Testis (tissue), 3 donors: ENCODE measurements around the gene KIAA1671. TPM values are rescaled to one million over a fixed set of nuclear protein-coding genes. Genes with fewer than 3 reads are reported as not detected.

Experiments used
- DNase-seq: peaks from one replicate; pipeline ENCODE4 v3.0.0-alpha.2; 2019
- H3K27ac ChIP-seq, 2 donors: fragments of 200-600 bp; sonication (generic); one replicate each; pipeline ENCODE4 v1.5.1; 2019
- H3K27me3 ChIP-seq: fragments of 200-600 bp; sonication (generic); one replicate; pipeline ENCODE4 v1.5.1; 2019
- H3K36me3 ChIP-seq: fragments of 200-600 bp; sonication (generic); one replicate; pipeline ENCODE4 v1.5.1; 2017; ENCODE audit warnings: low read depth; ENCODE audit errors: missing control alignments
- H3K4me1 ChIP-seq: fragments of 200-600 bp; sonication (generic); one replicate; pipeline ENCODE4 v1.5.1; 2019
- H3K4me3 ChIP-seq, 2 donors: fragments of 200-600 bp; sonication (generic); one replicate each; pipeline ENCODE4 v1.5.1; 2017 to 2019
- H3K9me3 ChIP-seq: fragments of 200-600 bp; sonication (generic); one replicate; pipeline ENCODE4 v1.5.1; 2017
- CTCF ChIP-seq, 3 experiments: fragments of 450-650 bp in 2 of 3; fragments of 200-600 bp in 1 of 3; sonication (generic) in 1 of 3; IDR thresholded peaks; one replicate each; pipeline ENCODE4 v1.5.1; 2016 to 2019; ENCODE audit warnings: antibody characterized with exemption in 3 of 3, mild to moderate bottlenecking in 2 of 3, moderate library complexity in 1 of 3
- POLR2A ChIP-seq: fragments of 450-650 bp; IDR thresholded peaks from one replicate; pipeline ENCODE4 v1.6.1; 2017; ENCODE audit warnings: antibody characterized with exemption, mild to moderate bottlenecking, moderate library complexity
- WGBS, 2 donors: methylation state at CpG; one replicate each; pipeline ENCODE4 v1.1.5; 2018; 5-methylcytosine and 5-hydroxymethylcytosine counted together
- intact Hi-C: fragments of 100-400 bp; cut with DNase I; formaldehyde crosslinking; loops from one replicate; pipeline ENCODE4 v1.15.1; 2023; ENCODE audit warnings: low total_unique reads
- polyA plus RNA-seq: library from polyadenylated mRNA; stranded (reverse); fragments of 350-450 nt; fragmentation: Illumina TruSeq; extraction: RNeasy Lipid Tissue Mini Kit (QIAGEN cat#74804); gene quantifications from one replicate; pipeline ENCODE4 v1.2.3, GENCODE V29; 2014; ENCODE audit warnings: low read depth, low replicate concordance; ENCODE audit not compliant: insufficient read depth
- total RNA-seq, 2 donors: library from RNA; depleted of rRNA; stranded (reverse); fragments of >200 nt; gene quantifications; one replicate each; pipeline ENCODE4 v1.2.3, GENCODE V29; 2016

The KIAA1671 gene
- total and polyA plus RNA-seq, 3 donors from 2014 or later, result 16.8 to 28.6 (median 24.4) TPM

- no peaks in the 10 kb centered on the region for H3K9me3 ChIP-seq
- TF ChIP-seq POLR2A (no peak), CTCF (IDR thresholded peaks at IDR 0.05) (no peak)
- H3K4me1 ChIP-seq, result peaks cover 25% of the 10 kb centered on the region
- no peaks in the 10 kb centered on the region for H3K27me3 ChIP-seq
- intact Hi-C loops, result no loop called here
- H3K36me3 ChIP-seq, result no peaks in the 10 kb centered on the region
- 24 to 31% methylated on average over 10 to 11 of the region's 11 CpGs for WGBS, 2 donors
- H3K4me3 ChIP-seq, result no peak overlapping the region
- peak overlapping the region; percentile 53 to 88 for H3K27ac ChIP-seq
- DNase-seq, result peak; percentile 75
Observed at GRCh38 chr22:24975813-24976341, 23.4 kb downstream of the KIAA1671 start.

DNA sequence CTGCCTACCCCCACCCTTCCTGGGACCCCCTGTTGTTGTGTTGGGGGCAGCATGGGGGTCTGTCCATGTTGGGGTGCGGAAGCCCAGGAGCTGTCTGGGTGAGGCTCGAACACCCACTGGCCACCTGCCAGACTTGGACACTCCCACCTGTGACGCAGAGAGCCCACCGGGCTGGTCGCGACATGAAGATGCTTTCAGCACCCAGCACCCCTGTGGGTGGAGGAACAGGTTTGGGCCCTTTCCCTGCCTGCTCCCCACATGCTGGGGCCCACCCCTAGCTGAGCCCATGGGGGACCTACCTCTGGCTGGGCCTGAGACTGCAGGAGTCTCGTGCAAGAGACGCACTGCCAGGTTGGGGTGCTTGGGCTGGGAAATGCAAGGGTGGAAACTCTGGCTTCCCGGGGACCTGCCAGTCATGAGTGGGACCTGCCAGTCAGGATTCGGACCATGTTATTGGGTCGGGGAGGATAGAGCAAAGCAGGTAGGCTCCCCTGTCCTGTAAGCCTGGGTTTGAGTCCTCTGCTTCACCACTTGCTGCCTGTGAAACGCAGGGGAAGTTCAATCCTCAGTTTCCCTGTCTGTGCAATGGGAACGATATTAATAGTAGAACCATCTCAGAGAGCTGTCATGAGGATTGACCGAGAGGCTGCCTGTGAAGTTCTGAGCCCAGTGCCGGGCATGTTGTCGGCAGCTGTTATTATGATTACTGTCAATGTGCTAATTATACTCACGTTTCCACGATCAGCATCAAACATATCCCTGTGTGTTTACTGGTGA lies 24.1 kb downstream of the KIAA1671 start:
- 43 to 45% methylated on average over 14 to 18 of the region's 18 CpGs for WGBS, 2 donors
- Histone ChIP-seq H3K4me3 (no peak overlapping the region), H3K9me3 (no peaks in the 10 kb centered on the region), H3K36me3 (no peaks in the 10 kb centered on the region), H3K27me3 (no peaks in the 10 kb centered on the region), H3K27ac (peak overlapping the region; percentile 53 to 88), H3K4me1 (peaks cover 25% of the 10 kb centered on the region)
- no peak for DNase-seq
- intact Hi-C loops, result no loop called here
- TF ChIP-seq CTCF (IDR thresholded peaks at IDR 0.05), result no peak
- no peak for TF ChIP-seq POLR2A

DNA sequence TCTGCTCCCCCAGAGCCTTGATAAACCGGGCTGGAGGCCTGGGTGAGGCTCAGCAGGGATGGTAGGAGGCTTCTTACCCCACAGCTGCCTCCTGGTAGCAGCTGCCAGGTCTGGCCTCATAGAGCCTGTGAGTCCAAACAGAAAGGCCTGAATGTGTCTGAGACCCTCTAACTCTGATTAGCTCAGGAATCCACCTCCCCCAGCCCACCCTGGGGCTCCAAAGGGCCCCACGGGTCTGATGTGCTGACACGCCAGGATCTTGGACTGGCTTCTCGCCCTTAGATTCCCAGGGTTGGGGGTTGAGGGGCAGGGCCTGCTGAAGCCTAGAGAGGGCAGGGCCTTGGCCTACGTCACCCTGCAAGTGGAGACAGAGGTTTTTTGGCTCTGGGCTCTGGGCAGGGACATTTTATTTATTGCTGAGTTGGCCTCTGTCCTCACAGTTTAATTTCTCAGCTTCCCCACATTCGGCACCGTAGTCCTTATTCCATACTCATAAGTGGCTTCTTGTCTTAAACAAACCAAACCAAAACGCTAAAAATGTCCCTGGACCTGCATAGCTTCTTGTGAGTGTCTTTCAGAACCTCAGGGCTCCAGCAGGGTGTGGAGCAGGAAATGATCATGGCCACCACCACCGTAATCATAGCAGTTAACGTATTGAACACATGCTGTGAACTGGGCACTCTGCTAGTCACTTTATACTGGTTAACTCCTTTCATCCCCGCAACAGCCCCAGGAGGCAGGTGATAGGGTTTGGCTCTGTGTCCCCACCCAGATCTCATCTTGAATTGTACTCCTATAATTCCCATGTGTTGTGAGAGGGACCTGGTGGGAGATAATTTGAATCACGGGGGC lies 25.1 kb downstream of the KIAA1671 start:
- DNase-seq, result peak; percentile 39
- Histone ChIP-seq H3K36me3 (no peaks in the 10 kb centered on the region), H3K27me3 (no peaks in the 10 kb centered on the region), H3K27ac (peak overlapping the region; percentile 53 to 88), H3K4me3 (no peak overlapping the region), H3K9me3 (no peaks in the 10 kb centered on the region), H3K4me1 (peaks cover 31% of the 10 kb centered on the region)
- WGBS, 2 donors, result 32 to 42% methylated on average over 12 of the region's 12 CpGs
- no peak for TF ChIP-seq POLR2A
- no peak for TF ChIP-seq CTCF (IDR thresholded peaks at IDR 0.05)
- intact Hi-C loops, result no loop called here

DNA sequence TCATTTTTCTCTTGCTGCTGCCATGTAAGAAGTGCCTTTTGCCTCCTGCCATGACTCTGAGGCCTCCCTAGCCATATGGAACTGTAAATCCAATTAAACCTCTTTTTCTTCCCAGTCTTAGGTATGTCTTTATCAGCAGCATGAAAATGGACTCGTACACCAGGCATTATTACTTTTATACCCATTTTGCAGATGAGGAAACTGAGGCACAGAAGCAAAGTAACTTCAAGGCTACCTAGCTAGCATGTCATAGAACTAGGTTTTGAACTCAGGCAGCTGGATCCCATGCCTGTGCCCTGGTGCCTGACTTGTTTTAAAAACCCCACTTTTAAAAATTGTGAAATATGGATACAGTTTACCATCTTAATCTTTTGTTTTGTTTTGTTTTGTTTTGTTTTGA lies 25.8 kb downstream of the KIAA1671 start:
- Histone ChIP-seq H3K27me3 (no peaks in the 10 kb centered on the region), H3K4me1 (peaks cover 37% of the 10 kb centered on the region), H3K4me3 (no peak overlapping the region), H3K9me3 (no peaks in the 10 kb centered on the region), H3K36me3 (no peaks in the 10 kb centered on the region), H3K27ac (peak overlapping the region in 1 of 2 donors; percentile 88)
- DNase-seq, result no peak
- intact Hi-C loops, result no loop called here
- TF ChIP-seq CTCF (IDR thresholded peaks at IDR 0.05) (no peak), POLR2A (no peak)
- WGBS, 2 donors, result 84 to 91% methylated on average over 1 of the region's 1 CpG
